HCT116 (cell line): ENCODE measurements around the gene SOX2. TPM values are rescaled to one million over a fixed set of nuclear protein-coding genes. Genes with fewer than 3 reads are reported as not detected.

Experiments
- ATAC-seq: fragments of 200-7000 bp; cut with Tn5 transposase; 2 replicates; pipeline ENCODE4 v1.9.1; 2020; ENCODE audit warnings: mild to moderate bottlenecking, moderate library complexity
- BruUV-seq: library from RNA; stranded (reverse); fragments of 400-500 nt; replicated peaks from 2 replicates; lab custom pipeline; 2021; lab: Mats Ljungman, UMichigan
- CTCF ChIA-PET: fragments of 300-600 bp; sonication (Branson Sonifier 250); formaldehyde crosslinking; loops from one replicate; lab custom pipeline; 2021; ENCODE audit warnings: antibody characterized with exemption; lab: Charles Lee
- POLR2A ChIA-PET: fragments of 300-600, 350-600 bp; sonication (Branson Sonifier 250); formaldehyde crosslinking; loops from one replicate; lab custom pipeline; 2021; ENCODE audit warnings: antibody characterized with exemption; lab: Charles Lee
- RAD21 ChIA-PET, 2 experiments: fragments of 300-600 bp; sonication (Branson Sonifier 250); formaldehyde crosslinking; loops; one replicate each; lab custom pipeline; 2023; ENCODE audit warnings: low total read pairs in 2 of 2; ENCODE audit not compliant: uncharacterized antibody in 2 of 2, unreplicated experiment in 2 of 2, low non-redundant PET in 1 of 2; lab: Charles Lee
- DNase-seq: peaks from one replicate; pipeline ENCODE4 v3.0.0-alpha.2; 2010; ENCODE audit warnings: low read depth, low spot score
- H2AFZ ChIP-seq: fragments of 200-600 bp; shearing (Covaris generic), sonication (generic); 2 replicates; pipeline ENCODE4 v1.6.1; 2017; ENCODE audit warnings: low read depth, mixed run types, mixed read lengths, antibody characterized with exemption, low read length; ENCODE audit not compliant: poor library complexity, severe bottlenecking
- H3K27ac ChIP-seq: 2 replicates; pipeline ENCODE4 v1.5.1; 2012; ENCODE audit warnings: low read depth, low read length
- H3K27me3 ChIP-seq: fragments of 200-600 bp; sonication (generic); 2 replicates; pipeline ENCODE4 v1.6.1; 2016; ENCODE audit warnings: mixed run types, low read length, mixed read lengths; ENCODE audit not compliant: insufficient read depth
- H3K36me3 ChIP-seq, 2 experiments: fragments of 200-500 bp in 1 of 2; fragments of 200-600 bp in 1 of 2; sonication (Bioruptor generic) in 1 of 2; sonication (generic) in 1 of 2; 2 replicates each; pipeline versions ENCODE4 v1.5.1 to v1.6.1; 2014 to 2016; ENCODE audit warnings: low read length in 2 of 2, inconsistent platforms in 1 of 2, mixed read lengths in 1 of 2, mixed run types in 1 of 2; ENCODE audit not compliant: insufficient read depth in 2 of 2, control insufficient read depth in 1 of 2
- H3K4me1 ChIP-seq, 2 experiments: fragments of 200-600 bp in 1 of 2; sonication (generic) in 1 of 2; 2 replicates each; pipeline versions ENCODE4 v1.5.1 to v1.6.1; 2012 to 2017; ENCODE audit warnings: low read length in 2 of 2, inconsistent platforms in 1 of 2, mild to moderate bottlenecking in 1 of 2, mixed read lengths in 1 of 2, mixed run types in 1 of 2, moderate library complexity in 1 of 2; ENCODE audit not compliant: insufficient read depth in 2 of 2, control insufficient read depth in 1 of 2
- H3K4me2 ChIP-seq: fragments of 200-600 bp; sonication (generic); 2 replicates; pipeline ENCODE4 v1.6.1; 2017; ENCODE audit warnings: mixed run types, low read length, mixed read lengths
- H3K4me3 ChIP-seq, 2 experiments: fragments of 200-600 bp in 1 of 2; sonication (generic) in 1 of 2; replicated peaks in 1 of 2; 2 replicates each; pipeline ENCODE4 v1.5.1; 2011 to 2016; ENCODE audit warnings: low read length in 2 of 2, control low read depth in 1 of 2, low read depth in 1 of 2, mild to moderate bottlenecking in 1 of 2, mixed read lengths in 1 of 2, mixed run types in 1 of 2
- H3K79me2 ChIP-seq: fragments of 200-600 bp; sonication (generic); 2 replicates; pipeline ENCODE4 v1.6.1; 2017; ENCODE audit warnings: mild to moderate bottlenecking, mixed run types, low read length, moderate library complexity, mixed read lengths; ENCODE audit not compliant: insufficient read depth
- H3K9ac ChIP-seq: fragments of 200-600 bp; sonication (generic); 2 replicates; pipeline ENCODE4 v1.6.1; 2016; ENCODE audit warnings: low read length, mixed read lengths
- H3K9me2 ChIP-seq: fragments of 200-600 bp; sonication (generic), shearing (Covaris generic); 2 replicates; pipeline ENCODE4 v1.6.1; 2017; ENCODE audit warnings: mixed run types, mild to moderate bottlenecking, moderate library complexity; ENCODE audit not compliant: insufficient read depth
- H3K9me3 ChIP-seq, 2 experiments: fragments of 200-500 bp in 1 of 2; fragments of 200-600 bp in 1 of 2; sonication (Bioruptor generic) in 1 of 2; sonication (generic) in 1 of 2; 2 replicates each; pipeline ENCODE4 v1.6.1; 2014 to 2017; ENCODE audit warnings: low read length in 2 of 2, mixed read lengths in 2 of 2, inconsistent platforms in 1 of 2, low read depth in 1 of 2, mild to moderate bottlenecking in 1 of 2, mixed run types in 1 of 2, moderate library complexity in 1 of 2; ENCODE audit not compliant: control insufficient read depth in 1 of 2, insufficient read depth in 1 of 2
- H4K20me1 ChIP-seq: fragments of 200-600 bp; sonication (generic), shearing (Covaris generic); 2 replicates; pipeline ENCODE4 v1.6.1; 2017; ENCODE audit warnings: mixed run types, mild to moderate bottlenecking, moderate library complexity; ENCODE audit not compliant: insufficient read depth
- CBX3 ChIP-seq: IDR thresholded peaks from 2 replicates; pipeline ENCODE4 v1.6.1; 2012; ENCODE audit warnings: low read depth
- CEBPB ChIP-seq: IDR thresholded peaks from 2 replicates; pipeline ENCODE4 v1.6.1; 2012; ENCODE audit warnings: low read depth
- EGR1 ChIP-seq: IDR thresholded peaks from 2 replicates; pipeline ENCODE4 v1.6.1; 2012; ENCODE audit warnings: low read depth
- EZH2 ChIP-seq: fragments of 200-600 bp; sonication (generic); IDR thresholded peaks from 2 replicates; pipeline ENCODE4 v1.6.1; 2017; ENCODE audit warnings: antibody characterized with exemption, mixed run types
- EZH2phosphoT487 ChIP-seq: fragments of 200-600 bp; IDR thresholded peaks from 2 replicates; pipeline ENCODE4 v1.6.1; 2018; ENCODE audit warnings: antibody characterized with exemption, borderline replicate concordance
- FOSL1 ChIP-seq: IDR thresholded peaks from 2 replicates; pipeline ENCODE4 v1.6.1; 2012; ENCODE audit warnings: low read depth
- POLR2A ChIP-seq: IDR thresholded peaks from 2 replicates; pipeline ENCODE4 v1.7.0; 2011; ENCODE audit warnings: borderline replicate concordance; ENCODE audit not compliant: insufficient read depth, insufficient read length; ENCODE audit errors: extremely low read depth
- POLR2AphosphoS5 ChIP-seq: IDR thresholded peaks from 2 replicates; pipeline ENCODE4 v1.6.1; 2011; ENCODE audit warnings: mild to moderate bottlenecking, low read depth, low read length, moderate library complexity
- SIN3A ChIP-seq: IDR thresholded peaks from 2 replicates; pipeline ENCODE4 v1.6.1; 2012; ENCODE audit warnings: low read depth
- TCF7L2 ChIP-seq: IDR thresholded peaks from 2 replicates; pipeline ENCODE4 v1.7.0; 2011; ENCODE audit warnings: borderline replicate concordance, inconsistent platforms; ENCODE audit not compliant: insufficient read depth, insufficient read length; ENCODE audit errors: extremely low read depth
- YY1 ChIP-seq: IDR thresholded peaks from 2 replicates; pipeline ENCODE4 v1.6.1; 2011; ENCODE audit warnings: low read length, low read depth, moderate library complexity, mild to moderate bottlenecking; ENCODE audit not compliant: insufficient replicate concordance; ENCODE audit errors: extremely low read depth
- ZFX ChIP-seq: fragments of 450-650 bp; IDR thresholded peaks from 2 replicates; pipeline ENCODE4 v1.6.1; 2017
- intact Hi-C: fragments of 100-400 bp; cut with micrococcal nuclease; formaldehyde crosslinking; loops from 2 replicates; pipeline ENCODE4 v1.10.0; 2022
- total RNA-seq: library from RNA; stranded (reverse); gene quantifications from one replicate; pipeline ENCODE4 v1.2.1, GENCODE V29; 2021; ENCODE audit not compliant: unreplicated experiment
- TF ChIP-seq, protein P1 (sequence below): IDR thresholded peaks from 2 replicates; pipeline ENCODE4 v1.6.1; 2012; ENCODE audit warnings: low read depth

The SOX2 gene
- total RNA-seq, 1 experiment from 2014 or later, result 0.15 TPM

DNA sequence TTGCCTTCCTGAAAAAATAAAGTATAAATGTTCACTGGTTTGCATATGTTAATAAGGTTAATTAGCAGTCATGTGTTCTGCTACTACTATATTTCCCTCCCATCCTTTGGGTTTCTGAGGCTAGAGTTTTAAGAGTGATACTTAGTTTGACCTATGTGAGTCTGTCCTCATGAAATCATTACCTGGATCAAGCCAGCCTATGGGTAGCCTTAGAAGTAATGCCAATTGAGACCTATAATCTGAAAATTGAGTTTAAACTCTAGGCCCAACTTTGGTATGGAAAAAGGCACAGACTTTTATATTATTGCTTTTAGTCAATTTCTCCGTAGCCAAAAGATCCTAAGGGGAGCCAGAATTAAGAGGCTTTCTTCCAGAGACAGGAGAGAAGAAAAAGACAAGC is 18.4 kb upstream of the SOX2 start:
- Histone ChIP-seq H3K9me2 (no peaks in the 10 kb centered on the region), H3K27me3 (no peaks in the 10 kb centered on the region), H3K36me3 (no peaks in the 10 kb centered on the region), H3K79me2 (no peaks in the 10 kb centered on the region), H3K4me2 (no peak overlapping the region), H3K9ac (no peak overlapping the region), H3K27ac (no peak overlapping the region), H3K4me1 (no peaks in the 10 kb centered on the region), H4K20me1 (no peaks in the 10 kb centered on the region), H2AFZ (no peak overlapping the region), H3K9me3 (no peaks in the 10 kb centered on the region), H3K4me3 (no peak overlapping the region)
- ATAC-seq (no peak), DNase-seq (no peak)
- no TSS peak for BruUV-seq
- ChIA-PET CTCF (interaction anchor here (1.4 kb wide), 1 partner anchor 8 kb away, joined by 4 read pairs; no protein-coding TSS in a partner anchor), RAD21 (no interaction called here), POLR2A (no interaction called here)
- TF ChIP-seq EZH2 (no peak), CEBPB (no peak), FOSL1 (no peak), POLR2A (no peak), CBX3 (no peak), TCF7L2 (no peak), YY1 (no peak)
- intact Hi-C loops, result no loop called here

DNA sequence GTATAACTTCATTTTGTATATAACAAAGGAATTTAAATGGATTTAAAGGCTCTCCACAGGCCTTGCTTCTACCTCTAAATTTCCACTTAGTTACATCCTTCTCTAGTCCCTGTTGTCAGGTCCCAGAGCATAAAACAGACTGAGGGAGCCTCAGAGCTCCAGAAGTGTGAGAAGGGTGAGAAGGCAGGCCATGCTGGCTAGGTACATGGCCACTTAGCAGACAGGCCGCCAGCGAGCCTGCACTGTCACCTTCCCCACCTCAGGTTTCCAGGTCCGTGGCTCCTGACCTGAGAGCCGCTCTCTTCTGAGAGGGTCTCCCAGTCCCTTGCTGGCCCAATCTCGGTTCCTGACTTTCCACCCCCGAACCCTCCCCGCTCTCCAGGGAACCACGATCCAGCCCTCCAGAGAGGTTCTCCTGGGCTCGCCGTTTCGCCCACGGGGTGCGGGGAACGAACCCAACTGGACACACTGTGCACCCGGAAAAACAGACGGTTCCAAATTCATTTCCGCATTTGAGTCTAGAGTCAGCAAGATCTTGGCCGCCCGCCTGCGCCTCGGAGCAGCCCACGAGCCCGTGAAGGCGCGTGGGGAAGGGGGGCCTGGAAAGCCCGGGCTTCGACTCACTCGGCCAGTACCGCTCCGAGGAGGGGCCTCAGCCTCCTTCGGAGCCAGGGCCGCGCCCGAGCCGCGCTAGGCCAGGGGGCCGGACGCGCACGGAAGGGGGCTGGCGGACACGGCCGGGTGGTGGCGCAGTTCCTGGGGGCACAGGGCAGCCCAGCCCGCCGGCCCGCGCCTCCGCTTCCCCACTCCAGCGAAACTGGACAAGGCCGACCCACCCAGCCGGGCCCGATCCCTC is 16.7 kb upstream of the SOX2 start:
- Histone ChIP-seq H3K9ac (no peak overlapping the region), H3K79me2 (no peaks in the 10 kb centered on the region), H3K4me2 (no peak overlapping the region), H2AFZ (no peak overlapping the region), H4K20me1 (no peaks in the 10 kb centered on the region), H3K27ac (no peak overlapping the region), H3K4me3 (no peak overlapping the region), H3K27me3 (no peaks in the 10 kb centered on the region; the same call in 1 of the 2 replicates), H3K9me3 (no peaks in the 10 kb centered on the region), H3K4me1 (no peaks in the 10 kb centered on the region), H3K36me3 (no peaks in the 10 kb centered on the region), H3K9me2 (no peaks in the 10 kb centered on the region)
- CTCF ChIA-PET, result no interaction called here
- RAD21 ChIA-PET, result no interaction called here
- no peak for ATAC-seq
- TF ChIP-seq TCF7L2, result no peak
- no peak for TF ChIP-seq YY1
- TF ChIP-seq, protein P1, sequence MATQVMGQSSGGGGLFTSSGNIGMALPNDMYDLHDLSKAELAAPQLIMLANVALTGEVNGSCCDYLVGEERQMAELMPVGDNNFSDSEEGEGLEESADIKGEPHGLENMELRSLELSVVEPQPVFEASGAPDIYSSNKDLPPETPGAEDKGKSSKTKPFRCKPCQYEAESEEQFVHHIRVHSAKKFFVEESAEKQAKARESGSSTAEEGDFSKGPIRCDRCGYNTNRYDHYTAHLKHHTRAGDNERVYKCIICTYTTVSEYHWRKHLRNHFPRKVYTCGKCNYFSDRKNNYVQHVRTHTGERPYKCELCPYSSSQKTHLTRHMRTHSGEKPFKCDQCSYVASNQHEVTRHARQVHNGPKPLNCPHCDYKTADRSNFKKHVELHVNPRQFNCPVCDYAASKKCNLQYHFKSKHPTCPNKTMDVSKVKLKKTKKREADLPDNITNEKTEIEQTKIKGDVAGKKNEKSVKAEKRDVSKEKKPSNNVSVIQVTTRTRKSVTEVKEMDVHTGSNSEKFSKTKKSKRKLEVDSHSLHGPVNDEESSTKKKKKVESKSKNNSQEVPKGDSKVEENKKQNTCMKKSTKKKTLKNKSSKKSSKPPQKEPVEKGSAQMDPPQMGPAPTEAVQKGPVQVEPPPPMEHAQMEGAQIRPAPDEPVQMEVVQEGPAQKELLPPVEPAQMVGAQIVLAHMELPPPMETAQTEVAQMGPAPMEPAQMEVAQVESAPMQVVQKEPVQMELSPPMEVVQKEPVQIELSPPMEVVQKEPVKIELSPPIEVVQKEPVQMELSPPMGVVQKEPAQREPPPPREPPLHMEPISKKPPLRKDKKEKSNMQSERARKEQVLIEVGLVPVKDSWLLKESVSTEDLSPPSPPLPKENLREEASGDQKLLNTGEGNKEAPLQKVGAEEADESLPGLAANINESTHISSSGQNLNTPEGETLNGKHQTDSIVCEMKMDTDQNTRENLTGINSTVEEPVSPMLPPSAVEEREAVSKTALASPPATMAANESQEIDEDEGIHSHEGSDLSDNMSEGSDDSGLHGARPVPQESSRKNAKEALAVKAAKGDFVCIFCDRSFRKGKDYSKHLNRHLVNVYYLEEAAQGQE, result no peak
- no peak for TF ChIP-seq EGR1
- TF ChIP-seq POLR2AphosphoS5, result no peak
- no peak for TF ChIP-seq EZH2
- TF ChIP-seq ZFX, result no peak
- TF ChIP-seq EZH2phosphoT487, result no peak
- no peak for TF ChIP-seq POLR2A
- no peak for TF ChIP-seq SIN3A
- POLR2A ChIA-PET, result no interaction called here
- intact Hi-C loops, result no loop called here
- no TSS peak for BruUV-seq
- no peak for DNase-seq
